ENCODE data around the gene PRKAR2B.

PRKAR2B gene

GRCh38 chr7:107044347-107045194 is at the start of gene PRKAR2B:
TSS of gene PRKAR2B (plus strand) at chr7:107044705. CDS start at chr7:107044908, 203 bp downstream.
- peak in 1 of 2 experiments; percentile 35 for DNase-seq

DNA sequence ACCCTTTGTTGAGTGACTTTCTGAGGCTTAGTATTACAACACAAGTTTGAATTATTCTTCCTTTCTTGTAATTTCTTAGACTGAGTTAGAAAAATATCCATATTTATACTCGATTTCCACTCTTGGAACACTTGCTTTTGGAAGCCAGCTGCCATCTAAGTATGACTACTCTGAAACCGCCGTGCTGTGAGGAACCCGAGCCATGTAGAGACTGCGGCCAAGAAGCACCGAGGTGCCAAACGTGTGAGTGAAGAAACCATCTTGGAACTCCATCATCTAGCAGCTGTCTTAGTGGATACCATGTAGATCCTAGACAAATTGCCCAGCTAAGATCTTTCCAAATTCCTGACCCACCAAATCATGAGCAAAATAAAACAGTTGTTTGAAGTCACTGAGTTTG is 49.7 kb upstream of the PRKAR2B start:
- DNase-seq: no peak

DNA sequence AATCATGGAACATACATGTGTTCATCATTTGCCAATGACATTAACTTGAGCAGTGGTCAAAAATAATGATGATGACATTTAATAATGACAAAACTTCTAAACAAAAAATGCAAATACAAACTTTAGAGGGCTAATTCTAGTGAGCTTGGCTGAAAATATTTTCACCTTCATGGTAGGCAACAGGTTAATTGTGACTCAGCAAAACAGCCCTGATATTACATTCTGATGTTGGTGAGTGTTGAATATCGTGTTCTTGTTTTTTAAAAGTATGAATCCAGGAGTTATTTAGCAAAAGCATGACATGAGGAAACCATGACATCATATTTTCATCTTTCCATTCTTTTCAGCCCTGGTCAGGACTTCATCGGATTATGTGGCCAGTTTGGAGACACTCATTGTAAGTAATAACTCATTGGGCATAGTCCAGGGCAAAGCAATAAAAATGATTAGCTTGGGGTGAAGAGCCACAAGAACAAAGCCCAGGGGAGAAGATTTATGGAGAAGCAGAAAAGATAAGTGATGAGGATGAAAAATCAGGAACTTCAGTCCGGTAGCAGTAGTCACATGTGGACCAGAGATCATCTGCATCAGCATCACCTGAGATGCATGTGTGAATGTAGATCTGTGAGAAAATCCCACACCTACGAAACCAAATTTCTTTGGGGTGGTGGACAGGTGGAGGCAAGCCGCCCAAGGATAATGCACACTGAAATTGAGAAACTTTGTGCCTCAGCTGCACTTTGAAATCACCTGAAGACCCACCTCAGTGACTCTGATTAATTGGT is 46.8 kb upstream of the PRKAR2B start:
- no peak for DNase-seq

DNA sequence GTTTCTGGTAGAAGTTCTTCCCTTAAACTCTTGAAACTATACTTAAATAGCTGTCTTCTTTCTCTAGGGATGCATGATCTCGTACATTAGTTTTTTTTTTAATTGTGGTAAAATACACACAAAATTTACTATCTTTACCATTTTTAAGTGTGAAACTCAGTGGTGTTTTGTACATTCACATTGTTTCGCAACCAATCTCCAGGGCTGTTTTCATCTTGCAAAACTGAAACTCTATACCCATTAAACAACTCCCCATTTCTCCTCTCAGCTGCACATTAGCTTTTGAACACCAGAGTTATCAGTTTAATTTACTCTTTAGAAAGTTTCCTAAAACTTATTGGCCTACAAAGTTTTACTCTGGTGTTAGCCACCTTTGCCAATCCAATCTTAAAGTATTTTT is 45.5 kb upstream of the PRKAR2B start:
- DNase-seq: no peak

- DNase-seq: no peak
Measured at GRCh38 chr7:107001490-107001889, 43.0 kb upstream of the PRKAR2B start.

- DNase-seq: no peak
Measured at GRCh38 chr7:107002126-107002525, 42.4 kb upstream of the PRKAR2B start.

GRCh38 chr7:107002529-107002998 is 41.9 kb upstream of the PRKAR2B start:
- DNase-seq: no peak

DNA sequence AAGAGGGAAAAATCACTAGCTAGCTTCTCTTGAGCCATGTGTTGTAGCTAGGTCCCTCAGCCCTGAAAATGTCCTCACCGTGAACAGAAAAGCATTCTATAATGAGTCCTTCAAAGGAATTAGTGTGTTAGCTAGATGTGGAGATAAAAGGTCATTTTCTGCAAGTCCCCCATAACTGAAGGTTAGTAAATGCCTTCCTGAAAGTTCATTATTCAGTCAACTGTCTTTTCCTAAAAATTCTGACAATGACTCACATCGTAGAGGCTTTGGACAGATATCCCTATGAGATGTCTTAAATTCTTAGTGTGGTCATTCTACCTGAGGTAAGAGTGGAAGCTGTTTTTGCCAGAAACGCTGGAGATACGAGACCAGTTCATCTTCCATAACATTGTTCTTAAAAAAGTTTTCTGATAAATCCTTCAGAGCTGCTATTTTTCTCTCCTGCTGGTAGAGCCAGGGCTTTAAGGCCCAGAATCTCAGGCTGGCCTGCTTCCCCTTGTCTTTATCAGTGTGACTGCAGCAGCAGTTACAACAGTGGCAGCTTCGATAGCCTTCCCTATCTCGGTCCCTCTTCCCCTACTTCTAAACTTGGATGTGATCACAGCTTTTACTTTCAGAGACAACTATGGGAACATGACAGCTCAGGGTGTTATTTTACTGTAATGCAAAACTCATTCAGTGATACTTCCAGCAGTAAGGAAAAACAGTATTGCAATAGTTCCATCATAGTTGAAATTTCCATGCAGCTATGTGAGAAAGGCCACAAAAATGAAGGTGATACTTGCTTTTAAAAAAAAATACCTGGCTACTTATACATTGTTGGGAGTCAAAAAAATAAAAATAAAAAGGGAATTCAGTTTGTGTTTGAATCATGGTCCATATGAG is 37.3 kb upstream of the PRKAR2B start:
- DNase-seq: no peak

DNA sequence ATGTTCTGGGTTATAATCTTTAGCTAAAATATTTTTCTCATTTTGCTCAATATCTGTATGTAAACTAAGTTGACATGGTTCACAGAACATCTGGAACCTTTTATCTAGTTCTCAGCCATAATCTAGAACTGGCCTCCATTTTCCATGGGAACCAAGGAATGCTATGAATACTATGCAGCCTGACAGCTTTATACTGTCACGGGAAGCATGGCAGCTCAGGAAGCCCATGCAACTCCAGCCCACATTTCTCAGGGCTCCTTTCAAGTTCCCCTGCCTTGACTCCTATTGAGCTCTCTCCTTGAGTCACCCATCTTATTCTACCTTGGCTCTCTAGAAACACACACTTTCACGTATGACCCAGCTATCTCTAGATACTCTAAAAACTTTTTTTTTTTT is 36.6 kb upstream of the PRKAR2B start:
- DNase-seq: no peak

GRCh38 chr7:107009846-107010203 is 34.7 kb upstream of the PRKAR2B start:
- DNase-seq: no peak

- no peak for DNase-seq
Measured at GRCh38 chr7:107012691-107013090, 31.8 kb upstream of the PRKAR2B start.

- no peak for DNase-seq
Measured at GRCh38 chr7:107014387-107015023, 30.0 kb upstream of the PRKAR2B start.

GRCh38 chr7:107016312-107016711 is 28.2 kb upstream of the PRKAR2B start:
- DNase-seq: no peak

- no peak for DNase-seq
Measured at GRCh38 chr7:107017965-107018719, 26.4 kb upstream of the PRKAR2B start.

DNA sequence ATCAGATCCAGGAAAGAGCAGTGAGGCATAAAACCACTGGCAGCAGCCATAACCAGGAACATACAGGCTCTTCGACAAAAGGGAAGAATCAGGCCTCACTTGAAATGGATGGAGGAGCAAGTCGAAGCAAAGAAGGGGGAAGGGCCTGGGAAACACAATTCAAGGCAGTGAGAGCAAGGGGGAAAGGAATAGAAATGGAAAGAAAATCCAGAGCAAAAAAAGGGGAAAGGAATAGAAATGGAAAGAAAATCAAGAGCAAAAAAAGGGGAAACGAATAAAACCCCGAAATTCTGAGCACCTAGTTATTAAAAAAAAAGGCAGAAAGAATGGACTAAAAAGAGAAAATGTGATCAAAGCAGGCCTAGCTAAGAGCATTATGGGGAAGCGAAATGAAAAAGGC is 24.1 kb upstream of the PRKAR2B start:
- DNase-seq: no peak

DNA sequence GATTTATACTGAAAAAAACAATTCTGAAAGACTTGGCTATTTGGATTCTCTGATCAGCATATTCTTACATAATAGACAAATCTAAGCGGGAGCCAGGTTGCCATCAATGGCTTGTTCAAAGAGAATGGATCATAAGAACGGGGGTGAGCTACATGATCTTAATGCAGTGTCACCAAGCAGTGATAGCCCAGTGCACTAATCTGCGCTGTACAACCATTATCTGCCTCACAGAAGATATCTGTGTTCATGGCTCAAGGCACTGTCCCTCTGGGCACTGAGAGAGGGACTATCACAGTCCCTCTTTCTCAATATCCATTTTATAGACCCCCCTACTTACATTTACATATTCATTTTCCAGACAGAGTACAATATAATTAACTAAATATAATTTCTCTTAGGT is 22.9 kb upstream of the PRKAR2B start:
- DNase-seq: no peak

DNA sequence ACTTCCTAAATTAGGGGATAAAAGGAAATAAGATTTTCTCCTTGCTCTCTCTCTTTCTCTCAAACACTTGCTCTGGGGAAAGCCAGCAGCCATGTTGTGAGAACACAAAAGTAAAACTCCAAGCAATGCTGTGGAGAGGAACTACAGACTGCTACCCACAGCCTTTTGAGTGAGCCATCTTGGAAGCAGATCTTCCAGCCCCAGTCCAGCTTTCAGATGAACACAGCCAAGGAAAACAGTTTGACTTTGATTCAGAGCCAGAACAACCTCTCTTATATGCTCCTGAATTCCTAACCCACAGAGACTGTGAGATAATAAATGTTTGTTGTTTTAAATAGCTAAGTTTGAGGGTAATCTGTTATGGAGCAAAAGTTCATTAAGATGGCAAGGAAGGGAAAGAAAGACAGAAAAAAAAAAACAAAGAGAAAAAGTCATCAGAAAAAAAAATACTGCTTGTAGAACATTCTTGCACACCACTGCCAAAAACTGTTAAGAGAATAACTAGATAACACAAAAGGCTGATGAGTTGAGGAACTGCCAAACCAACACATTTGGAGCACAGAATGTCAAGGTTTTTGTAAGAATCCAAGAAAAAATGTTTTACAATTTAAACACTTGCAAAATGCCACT is 20.9 kb upstream of the PRKAR2B start:
- no peak for DNase-seq

DNA sequence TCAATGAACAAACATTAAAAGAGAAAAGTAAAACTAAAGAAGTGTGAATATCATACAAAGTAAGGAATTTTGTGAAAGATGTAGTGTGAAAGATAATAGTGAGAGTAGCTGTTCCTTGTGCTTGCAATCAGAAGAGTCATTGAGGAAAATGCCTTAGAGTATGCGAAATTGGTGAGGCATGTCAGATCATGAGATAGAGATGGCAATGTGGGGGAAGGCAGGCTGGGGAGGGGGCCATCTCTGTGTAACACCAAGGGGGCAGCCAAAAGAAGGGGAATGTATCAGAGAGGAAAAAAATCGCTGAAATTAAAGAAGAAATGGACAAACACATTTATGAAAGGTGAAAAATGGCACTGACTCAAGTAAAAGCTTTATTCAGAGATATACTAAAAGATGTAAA is 19.6 kb upstream of the PRKAR2B start:
- DNase-seq: no peak

DNA sequence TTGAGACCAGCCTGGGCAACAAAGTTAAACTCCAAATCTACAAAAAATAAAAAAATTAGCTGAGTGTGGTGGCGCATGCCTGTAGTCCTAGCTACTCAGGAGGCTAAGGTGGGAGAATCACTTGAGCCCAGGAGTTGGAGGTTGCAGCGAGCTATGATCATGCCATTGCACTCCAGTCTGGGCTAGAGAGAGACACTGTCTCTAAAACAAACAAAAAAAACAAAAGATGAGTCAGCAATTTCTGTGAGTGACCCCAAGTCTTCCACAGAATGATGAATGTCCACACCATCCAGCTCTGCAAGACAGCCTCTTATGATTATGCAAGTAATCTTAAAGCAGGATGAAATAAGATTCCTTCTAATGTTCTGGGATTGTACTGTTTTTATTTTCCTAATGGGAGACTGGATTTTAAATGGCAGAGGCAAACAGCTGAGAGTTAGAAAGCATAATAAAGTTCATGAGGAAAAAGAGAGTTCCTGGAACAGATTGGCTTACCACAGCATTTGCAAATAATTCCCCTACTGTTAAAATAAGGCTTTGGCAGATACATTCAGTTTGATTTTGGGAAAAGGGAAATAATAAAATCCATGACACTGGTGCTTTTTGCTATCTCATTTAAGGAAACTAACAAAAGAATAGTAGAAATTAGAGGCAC is 18.9 kb upstream of the PRKAR2B start:
- no peak for DNase-seq

- DNase-seq: no peak
Measured at GRCh38 chr7:107026166-107026565, 18.3 kb upstream of the PRKAR2B start.

DNA sequence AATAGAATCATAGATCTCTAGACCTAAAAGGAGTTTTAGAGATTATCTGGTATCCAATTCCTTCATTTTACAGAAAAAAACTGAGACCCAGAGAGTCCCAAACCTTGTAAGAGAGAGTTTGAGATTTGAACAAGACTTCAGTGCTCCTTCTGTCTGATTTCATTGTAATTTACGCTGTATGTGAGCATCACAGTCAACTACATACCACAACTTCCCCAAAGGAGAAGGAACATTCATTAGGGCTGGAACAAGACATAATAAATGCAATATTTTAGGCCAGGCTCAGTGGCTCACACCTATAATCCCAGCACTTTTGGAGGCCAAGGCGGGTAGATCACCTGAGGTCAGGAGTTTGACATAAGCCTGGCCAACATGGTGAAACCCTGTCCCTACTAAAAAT is 17.3 kb upstream of the PRKAR2B start:
- DNase-seq: no peak
